Sigmoid colon (tissue), 4 donors: Measurements from ENCODE around the gene CDIP1.

Experiments
- EP300 ChIP-seq, 4 donors: sonication (generic); formaldehyde crosslinking; IDR thresholded peaks; one replicate each; pipeline ENCODE4 v1.6.1; 2017; ENCODE audit warnings: antibody characterized with exemption in 4 of 4
- POLR2A ChIP-seq, 2 donors: fragments of 450-650 bp; IDR thresholded peaks; one replicate each; pipeline ENCODE4 v1.6.1; 2016; ENCODE audit warnings: antibody characterized with exemption in 2 of 2, mild to moderate bottlenecking in 2 of 2, moderate library complexity in 2 of 2
- POLR2AphosphoS5 ChIP-seq, 4 donors: sonication (generic); formaldehyde crosslinking; IDR thresholded peaks; one replicate each; pipeline ENCODE4 v1.6.1; 2017; ENCODE audit warnings: antibody characterized with exemption in 4 of 4
- TF ChIP-seq, protein P1 (sequence below), 4 experiments: fragments of 450-650 bp in 3 of 4; fragments of 200-600 bp in 1 of 4; IDR thresholded peaks; one replicate each; pipeline ENCODE4 v1.5.1; 2016 to 2019; ENCODE audit warnings: antibody characterized with exemption in 4 of 4, mild to moderate bottlenecking in 3 of 4, moderate library complexity in 2 of 4

DNA sequence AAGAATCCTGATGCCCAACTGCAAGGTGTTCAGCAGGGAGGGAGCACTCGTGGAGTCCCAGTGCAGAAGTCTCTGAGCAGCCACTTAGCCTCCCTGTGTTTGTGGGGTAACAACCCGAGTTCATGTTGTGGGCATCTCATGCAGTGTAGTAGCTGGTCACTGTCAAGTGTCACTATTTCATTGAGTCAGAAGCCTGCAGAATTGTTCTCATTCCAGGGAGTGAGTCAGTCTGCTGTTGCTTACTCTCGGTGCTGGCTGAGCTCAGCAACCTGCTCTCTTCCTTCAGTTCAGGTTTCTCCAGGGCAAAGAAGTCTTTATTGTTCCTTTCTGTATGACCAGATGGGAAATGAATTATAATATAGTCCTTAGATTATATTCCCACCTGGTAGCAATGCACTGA lies 38.3 kb downstream of the CDIP1 start:
- TF ChIP-seq EP300 (IDR thresholded peaks at IDR 0.05) = peak in 2 of 4 donors; percentile 45 to 64
- TF ChIP-seq, protein P1, sequence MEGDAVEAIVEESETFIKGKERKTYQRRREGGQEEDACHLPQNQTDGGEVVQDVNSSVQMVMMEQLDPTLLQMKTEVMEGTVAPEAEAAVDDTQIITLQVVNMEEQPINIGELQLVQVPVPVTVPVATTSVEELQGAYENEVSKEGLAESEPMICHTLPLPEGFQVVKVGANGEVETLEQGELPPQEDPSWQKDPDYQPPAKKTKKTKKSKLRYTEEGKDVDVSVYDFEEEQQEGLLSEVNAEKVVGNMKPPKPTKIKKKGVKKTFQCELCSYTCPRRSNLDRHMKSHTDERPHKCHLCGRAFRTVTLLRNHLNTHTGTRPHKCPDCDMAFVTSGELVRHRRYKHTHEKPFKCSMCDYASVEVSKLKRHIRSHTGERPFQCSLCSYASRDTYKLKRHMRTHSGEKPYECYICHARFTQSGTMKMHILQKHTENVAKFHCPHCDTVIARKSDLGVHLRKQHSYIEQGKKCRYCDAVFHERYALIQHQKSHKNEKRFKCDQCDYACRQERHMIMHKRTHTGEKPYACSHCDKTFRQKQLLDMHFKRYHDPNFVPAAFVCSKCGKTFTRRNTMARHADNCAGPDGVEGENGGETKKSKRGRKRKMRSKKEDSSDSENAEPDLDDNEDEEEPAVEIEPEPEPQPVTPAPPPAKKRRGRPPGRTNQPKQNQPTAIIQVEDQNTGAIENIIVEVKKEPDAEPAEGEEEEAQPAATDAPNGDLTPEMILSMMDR (IDR thresholded peaks at IDR 0.05) = no peak
- no peak for TF ChIP-seq POLR2A (IDR thresholded peaks at IDR 0.05)
- TF ChIP-seq POLR2AphosphoS5 (IDR thresholded peaks at IDR 0.05) = peak; percentile 53 to 92 (median 88)
